ENCODE results near the gene GPC1.

- TF ChIP-seq CTCF (IDR thresholded peaks at IDR 0.05) (no peak), EZH2 (IDR thresholded peaks at IDR 0.05) (no peak)
These were observed 37.9 kb upstream of the GPC1 start for GRCh38 chr2:240397542-240397916.

Measured in neural progenitor cell (in vitro differentiated cells).